Measurements from ENCODE around the gene LRRN4. TPM values are rescaled to one million over a fixed set of nuclear protein-coding genes. Genes with fewer than 3 reads are reported as not detected.

LRRN4 gene
- total RNA-seq, 1 donor from 2014 or later: not detected

DNA sequence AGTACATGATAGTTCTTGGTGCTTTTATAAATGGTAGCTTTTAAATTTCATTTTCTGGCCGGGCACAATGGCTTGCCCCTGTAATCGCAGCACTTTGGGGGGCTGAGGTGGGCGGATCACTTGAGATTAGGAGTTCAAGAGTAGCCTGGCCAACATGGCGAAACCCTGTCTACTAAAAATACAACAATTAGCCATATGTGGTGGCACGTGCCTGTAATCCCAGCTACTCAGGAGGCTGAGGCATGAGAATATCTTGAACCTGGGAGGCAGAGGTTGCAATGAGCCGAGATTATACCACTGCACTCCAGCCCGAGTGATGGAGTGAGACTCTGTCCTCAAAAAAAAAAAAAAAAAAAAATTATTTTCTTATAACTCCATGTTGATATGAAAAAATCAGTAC, 36.0 kb downstream of the LRRN4 start:
- intact Hi-C loops (cut with DNase I): no loop called here
- H3K9me3 ChIP-seq: no peaks in the 10 kb centered on the region
- no peaks in the 10 kb centered on the region for H3K36me3 ChIP-seq
- no peak for DNase-seq (ENCODE audit: extremely low spot score in 2 of 2)
- H3K4me3 ChIP-seq: no peak overlapping the region
- H3K4me1 ChIP-seq: no peaks in the 10 kb centered on the region
- no peak for TF ChIP-seq POLR2A (IDR thresholded peaks at IDR 0.05)
- no peak for TF ChIP-seq CTCF (IDR thresholded peaks at IDR 0.05)
- no peak for TF ChIP-seq POLR2AphosphoS5 (IDR thresholded peaks at IDR 0.05; ENCODE audit: insufficient read depth in 1 of 2, low read depth in 1 of 2)
- H3K27ac ChIP-seq: no peak overlapping the region
- H3K27me3 ChIP-seq: no peaks in the 10 kb centered on the region

DNA sequence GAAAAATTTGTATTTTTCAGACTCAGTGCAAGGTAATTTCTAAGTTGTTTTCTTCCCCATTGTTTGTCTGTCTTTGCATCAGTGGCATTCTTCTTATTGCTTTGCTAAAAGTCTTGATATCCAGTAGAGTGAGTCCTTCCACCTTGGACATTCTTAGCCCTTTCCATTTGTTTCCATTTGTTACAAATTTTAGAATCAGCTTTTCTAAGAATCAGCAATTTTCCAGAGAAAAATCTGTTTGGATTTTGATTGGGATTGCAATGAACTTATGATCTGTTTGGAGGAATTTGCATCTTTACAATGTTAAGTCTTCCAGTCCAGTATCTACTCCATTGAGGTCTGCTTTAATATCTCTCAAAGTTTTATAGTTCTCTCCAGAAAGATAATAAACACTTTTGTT, 36.4 kb downstream of the LRRN4 start:
- DNase-seq (ENCODE audit: extremely low spot score in 2 of 2): no peak
- TF ChIP-seq POLR2AphosphoS5 (IDR thresholded peaks at IDR 0.05; ENCODE audit: insufficient read depth in 1 of 2, low read depth in 1 of 2): no peak
- TF ChIP-seq CTCF (IDR thresholded peaks at IDR 0.05): no peak
- Histone ChIP-seq H3K9me3 (no peaks in the 10 kb centered on the region), H3K4me3 (no peak overlapping the region), H3K36me3 (no peaks in the 10 kb centered on the region), H3K4me1 (no peaks in the 10 kb centered on the region), H3K27ac (no peak overlapping the region), H3K27me3 (no peaks in the 10 kb centered on the region)
- intact Hi-C loops (cut with DNase I): no loop called here

GRCh38 chr20:6014957-6015356, 38.9 kb downstream of the LRRN4 start:
- peaks cover 0 to 18% of the 10 kb centered on the region in 2 donors for H3K36me3 ChIP-seq
- intact Hi-C loops (cut with DNase I): no loop called here
- H3K27me3 ChIP-seq: no peaks in the 10 kb centered on the region

GRCh38 chr20:6014017-6014416, 39.8 kb downstream of the LRRN4 start:
- Histone ChIP-seq H3K36me3 (peaks cover 0 to 21% of the 10 kb centered on the region in 2 donors), H3K27me3 (no peaks in the 10 kb centered on the region), H3K9me3 (no peaks in the 10 kb centered on the region), H3K4me1 (no peaks in the 10 kb centered on the region), H3K27ac (no peak overlapping the region), H3K4me3 (no peak overlapping the region)
- no peak for DNase-seq (ENCODE audit: extremely low spot score in 2 of 2)
- TF ChIP-seq POLR2A (IDR thresholded peaks at IDR 0.05): no peak
- TF ChIP-seq POLR2AphosphoS5 (IDR thresholded peaks at IDR 0.05; ENCODE audit: insufficient read depth in 1 of 2, low read depth in 1 of 2): no peak
- TF ChIP-seq CTCF (IDR thresholded peaks at IDR 0.05): no peak
- intact Hi-C loops (cut with DNase I): no loop called here

More at GRCh38 chr20:6014957-6015356, 38.9 kb downstream of the LRRN4 start:
- Histone ChIP-seq H3K9me3 (no peaks in the 10 kb centered on the region), H3K4me3 (no peak overlapping the region), H3K27ac (no peak overlapping the region), H3K4me1 (no peaks in the 10 kb centered on the region)
- DNase-seq (ENCODE audit: extremely low spot score in 2 of 2): no peak
- no peak for TF ChIP-seq POLR2AphosphoS5 (IDR thresholded peaks at IDR 0.05; ENCODE audit: insufficient read depth in 1 of 2, low read depth in 1 of 2)
- no peak for TF ChIP-seq POLR2A (IDR thresholded peaks at IDR 0.05)
- no peak for TF ChIP-seq CTCF (IDR thresholded peaks at IDR 0.05)

DNA sequence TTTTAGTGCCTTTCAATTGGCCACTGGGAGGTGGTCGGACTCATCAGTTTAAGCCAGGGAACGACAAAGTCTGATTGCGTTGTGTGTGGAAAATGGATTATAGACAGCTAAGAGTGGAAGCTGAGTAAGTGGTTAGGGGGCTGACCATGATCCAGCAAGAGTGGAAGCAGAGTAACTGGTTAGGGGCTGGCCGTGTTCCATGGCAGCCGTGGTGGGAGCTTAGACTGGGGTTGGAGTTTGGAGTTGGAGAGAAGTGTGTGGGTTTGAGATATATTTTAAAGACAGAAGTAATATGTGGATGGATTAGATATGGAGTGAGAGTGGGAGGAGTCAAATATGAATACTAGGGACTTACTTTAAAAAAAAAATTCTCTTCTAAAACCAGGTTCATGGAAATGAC, 41.7 kb downstream of the LRRN4 start:
- Histone ChIP-seq H3K4me3 (no peak overlapping the region), H3K27me3 (no peaks in the 10 kb centered on the region), H3K9me3 (no peaks in the 10 kb centered on the region), H3K27ac (no peak overlapping the region), H3K36me3 (peaks cover 0 to 21% of the 10 kb centered on the region in 2 donors), H3K4me1 (peaks cover 17% of the 10 kb centered on the region)
- intact Hi-C loops (cut with DNase I): no loop called here
- TF ChIP-seq POLR2A (IDR thresholded peaks at IDR 0.05) (no peak), CTCF (IDR thresholded peaks at IDR 0.05) (no peak), POLR2AphosphoS5 (IDR thresholded peaks at IDR 0.05; ENCODE audit: insufficient read depth in 1 of 2, low read depth in 1 of 2) (no peak)
- DNase-seq (ENCODE audit: extremely low spot score in 2 of 2): no peak
